ENCODE data around the gene CEP78.

CEP78 gene

DNA sequence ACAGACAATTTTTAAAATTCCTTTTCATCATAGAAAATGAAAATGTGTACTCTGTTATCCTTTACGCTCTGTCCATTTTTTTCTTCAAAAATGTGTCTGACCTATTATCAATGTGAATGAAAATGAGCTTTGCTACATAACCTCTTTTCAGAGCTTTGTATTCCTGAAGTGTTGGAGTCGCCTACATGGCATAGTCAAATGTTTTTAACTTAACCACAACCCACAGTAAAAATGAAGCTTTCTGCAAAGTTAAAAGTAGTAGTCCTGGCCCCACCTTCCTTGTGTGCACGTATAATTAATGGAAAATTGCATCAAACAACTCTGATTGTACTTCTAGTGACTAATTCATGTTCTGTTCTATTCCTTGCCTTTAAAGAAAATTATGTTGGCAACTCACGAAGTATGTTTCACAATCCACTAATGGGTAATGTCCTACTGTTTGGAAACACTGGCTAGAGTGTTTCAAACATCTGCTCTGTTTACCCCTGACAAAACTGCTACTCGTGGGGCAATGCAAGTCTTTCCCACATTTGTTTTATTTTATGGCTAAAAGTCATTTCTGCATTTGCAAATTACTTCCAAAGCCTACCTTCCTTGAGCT lies 42.4 kb downstream of the CEP78 start:
- Histone ChIP-seq H3K4me3 (ENCODE audit: low read depth, low read length) (no peak overlapping the region), H3K27ac (ENCODE audit: extremely low read depth, low read depth, low read length) (no peak overlapping the region), H3K36me3 (ENCODE audit: control insufficient read depth in 2 of 2, insufficient read depth in 1 of 2, low read length in 2 of 2) (peaks cover 0 to 5% of the 10 kb centered on the region in 2 experiments; a peak in 2 of 3 replicates), H3K4me1 (ENCODE audit: control insufficient read depth, insufficient read depth, low read length) (peaks cover 9% of the 10 kb centered on the region; the same call in 1 of the 2 replicates), H3K9me3 (ENCODE audit: control insufficient read depth, insufficient read depth, low read depth, low read length) (no peaks in the 10 kb centered on the region)
- POLR2A ChIA-PET = interaction anchor here (4.5 kb wide), 1 partner anchor 19 kb away, joined by 32 read pairs; the partner anchor contains the start of gene PSAT1
- CTCF ChIA-PET = interaction anchor here (0.6 to 0.7 kb wide), 2 partner anchors 88 to 92 kb away, joined by 3 read pairs; no protein-coding TSS in a partner anchor
- no peak for TF ChIP-seq ZNF660 (tag by site-specific recombination; IDR thresholded peaks at IDR 0.05)
- TF ChIP-seq ZNF596 (tag by site-specific recombination; IDR thresholded peaks at IDR 0.05) = no peak
- no peak for TF ChIP-seq MYNN (tag by site-specific recombination; IDR thresholded peaks at IDR 0.05; ENCODE audit: borderline replicate concordance)
- TF ChIP-seq ZNF366 (tag by site-specific recombination; conservative IDR thresholded peaks at IDR 0.05) = no peak
- TF ChIP-seq ZNF350 (tag by site-specific recombination; IDR thresholded peaks at IDR 0.05) = no peak
- TF ChIP-seq, protein P1, sequence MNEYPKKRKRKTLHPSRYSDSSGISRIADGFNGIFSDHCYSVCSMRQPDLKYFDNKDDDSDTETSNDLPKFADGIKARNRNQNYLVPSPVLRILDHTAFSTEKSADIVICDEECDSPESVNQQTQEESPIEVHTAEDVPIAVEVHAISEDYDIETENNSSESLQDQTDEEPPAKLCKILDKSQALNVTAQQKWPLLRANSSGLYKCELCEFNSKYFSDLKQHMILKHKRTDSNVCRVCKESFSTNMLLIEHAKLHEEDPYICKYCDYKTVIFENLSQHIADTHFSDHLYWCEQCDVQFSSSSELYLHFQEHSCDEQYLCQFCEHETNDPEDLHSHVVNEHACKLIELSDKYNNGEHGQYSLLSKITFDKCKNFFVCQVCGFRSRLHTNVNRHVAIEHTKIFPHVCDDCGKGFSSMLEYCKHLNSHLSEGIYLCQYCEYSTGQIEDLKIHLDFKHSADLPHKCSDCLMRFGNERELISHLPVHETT (tag by site-specific recombination; IDR thresholded peaks at IDR 0.05) = no peak
- TF ChIP-seq, protein P2, sequence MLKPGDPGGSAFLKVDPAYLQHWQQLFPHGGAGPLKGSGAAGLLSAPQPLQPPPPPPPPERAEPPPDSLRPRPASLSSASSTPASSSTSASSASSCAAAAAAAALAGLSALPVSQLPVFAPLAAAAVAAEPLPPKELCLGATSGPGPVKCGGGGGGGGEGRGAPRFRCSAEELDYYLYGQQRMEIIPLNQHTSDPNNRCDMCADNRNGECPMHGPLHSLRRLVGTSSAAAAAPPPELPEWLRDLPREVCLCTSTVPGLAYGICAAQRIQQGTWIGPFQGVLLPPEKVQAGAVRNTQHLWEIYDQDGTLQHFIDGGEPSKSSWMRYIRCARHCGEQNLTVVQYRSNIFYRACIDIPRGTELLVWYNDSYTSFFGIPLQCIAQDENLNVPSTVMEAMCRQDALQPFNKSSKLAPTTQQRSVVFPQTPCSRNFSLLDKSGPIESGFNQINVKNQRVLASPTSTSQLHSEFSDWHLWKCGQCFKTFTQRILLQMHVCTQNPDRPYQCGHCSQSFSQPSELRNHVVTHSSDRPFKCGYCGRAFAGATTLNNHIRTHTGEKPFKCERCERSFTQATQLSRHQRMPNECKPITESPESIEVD (tag by site-specific recombination; IDR thresholded peaks at IDR 0.05) = no peak
- no peak for TF ChIP-seq KLF17 (tag by site-specific recombination; IDR thresholded peaks at IDR 0.05)
- TF ChIP-seq ZNF664 (tag by site-specific recombination; IDR thresholded peaks at IDR 0.05) = no peak
- TF ChIP-seq GFI1B (tag by site-specific recombination; IDR thresholded peaks at IDR 0.05) = no peak
- TF ChIP-seq OVOL3 (tag by site-specific recombination; IDR thresholded peaks at IDR 0.05) = no peak
- TF ChIP-seq ZNF529 (tag by site-specific recombination; IDR thresholded peaks at IDR 0.05; ENCODE audit: insufficient replicate concordance) = no peak
- TF ChIP-seq ZNF530 (tag by site-specific recombination; IDR thresholded peaks at IDR 0.05; ENCODE audit: low read depth) = no peak
- TF ChIP-seq ZXDB (tag by site-specific recombination; IDR thresholded peaks at IDR 0.05) = no peak
- TF ChIP-seq OSR2 (tag by site-specific recombination; IDR thresholded peaks at IDR 0.05) = no peak
- TF ChIP-seq ZNF830 (tag by site-specific recombination; IDR thresholded peaks at IDR 0.05; ENCODE audit: low read depth) = no peak
- no peak for TF ChIP-seq ZNF548 (tag by site-specific recombination; IDR thresholded peaks at IDR 0.05)
- TF ChIP-seq KLF9 (tag by site-specific recombination; IDR thresholded peaks at IDR 0.05; ENCODE audit: low read depth) = no peak

DNA sequence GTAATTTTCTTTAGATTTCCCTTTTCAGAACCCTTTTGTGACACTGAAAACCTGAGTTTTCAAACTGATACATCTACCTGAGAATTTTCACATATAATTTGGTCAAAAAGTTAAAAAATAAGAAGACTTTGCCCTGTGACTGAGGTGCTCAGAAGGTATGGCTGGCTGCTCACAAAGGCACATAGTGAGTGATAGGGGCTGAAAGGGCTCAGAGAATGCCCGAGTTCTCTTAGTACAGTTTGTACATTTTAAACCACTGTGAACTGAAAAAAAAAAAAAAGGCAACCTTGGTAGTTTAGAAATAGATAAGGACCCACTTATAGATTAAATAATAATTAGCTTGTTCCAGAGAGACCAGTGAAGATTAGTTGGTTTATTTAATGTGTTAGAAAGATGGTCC lies 42.9 kb downstream of the CEP78 start:
- peaks cover 0 to 4% of the 10 kb centered on the region in 2 experiments; a peak in 2 of 3 replicates for H3K36me3 ChIP-seq (ENCODE audit: control insufficient read depth in 2 of 2, insufficient read depth in 1 of 2, low read length in 2 of 2)
- H3K4me1 ChIP-seq (ENCODE audit: control insufficient read depth, insufficient read depth, low read length) = peaks cover 9% of the 10 kb centered on the region; the same call in 1 of the 2 replicates
- CTCF ChIA-PET = interaction anchor here (0.6 kb wide), 2 partner anchors 39 to 40 kb away, joined by 3 read pairs; no protein-coding TSS in a partner anchor
- no peaks in the 10 kb centered on the region for H3K9me3 ChIP-seq (ENCODE audit: control insufficient read depth, insufficient read depth, low read depth, low read length)
- H3K27ac ChIP-seq (ENCODE audit: extremely low read depth, low read depth, low read length) = no peak overlapping the region
- POLR2A ChIA-PET = interaction anchor here (4.5 kb wide), 1 partner anchor 18 kb away, joined by 32 read pairs; the partner anchor contains the start of gene PSAT1
- TF ChIP-seq, protein P3, sequence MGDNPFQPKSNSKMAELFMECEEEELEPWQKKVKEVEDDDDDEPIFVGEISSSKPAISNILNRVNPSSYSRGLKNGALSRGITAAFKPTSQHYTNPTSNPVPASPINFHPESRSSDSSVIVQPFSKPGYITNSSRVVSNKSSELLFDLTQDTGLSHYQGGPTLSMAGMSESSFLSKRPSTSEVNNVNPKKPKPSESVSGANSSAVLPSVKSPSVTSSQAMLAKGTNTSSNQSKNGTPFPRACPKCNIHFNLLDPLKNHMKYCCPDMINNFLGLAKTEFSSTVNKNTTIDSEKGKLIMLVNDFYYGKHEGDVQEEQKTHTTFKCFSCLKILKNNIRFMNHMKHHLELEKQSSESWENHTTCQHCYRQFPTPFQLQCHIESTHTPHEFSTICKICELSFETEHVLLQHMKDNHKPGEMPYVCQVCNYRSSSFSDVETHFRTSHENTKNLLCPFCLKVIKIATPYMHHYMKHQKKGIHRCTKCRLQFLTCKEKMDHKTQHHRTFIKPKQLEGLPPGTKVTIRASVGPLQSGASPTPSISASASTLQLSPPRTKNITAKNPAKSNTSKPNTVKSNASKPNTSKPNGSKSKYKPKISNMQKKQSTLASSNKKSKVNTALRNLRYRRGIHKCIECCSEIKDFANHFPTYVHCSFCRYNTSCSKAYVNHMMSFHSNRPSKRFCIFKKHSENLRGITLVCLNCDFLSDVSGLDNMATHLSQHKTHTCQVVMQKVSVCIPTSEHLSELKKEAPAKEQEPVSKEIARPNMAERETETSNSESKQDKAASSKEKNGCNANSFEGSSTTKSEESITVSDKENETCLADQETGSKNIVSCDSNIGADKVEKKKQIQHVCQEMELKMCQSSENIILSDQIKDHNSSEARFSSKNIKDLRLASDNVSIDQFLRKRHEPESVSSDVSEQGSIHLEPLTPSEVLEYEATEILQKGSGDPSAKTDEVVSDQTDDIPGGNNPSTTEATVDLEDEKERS (tag by site-specific recombination; IDR thresholded peaks at IDR 0.05) = no peak
- TF ChIP-seq ZNF521 (tag by site-specific recombination; IDR thresholded peaks at IDR 0.05) (no peak), ZNF114 (tag by site-specific recombination; IDR thresholded peaks at IDR 0.05) (no peak)
- H3K4me3 ChIP-seq (ENCODE audit: low read depth, low read length) = no peak overlapping the region

All from HEK293 (cell line).